Kidney epithelial cell (primary cell): Measurements from ENCODE around the gene SPINK1. TPM values are rescaled to one million over a fixed set of nuclear protein-coding genes. Genes with fewer than 3 reads are reported as not detected.

Experiments
- DNase-seq: peaks from one replicate; pipeline ENCODE4 v3.0.0-alpha.2; 2010; ENCODE audit warnings: low read depth
- H3K27me3 ChIP-seq: 2 replicates; pipeline ENCODE4 v1.6.0; 2011; ENCODE audit warnings: low read length; ENCODE audit not compliant: control insufficient read depth, insufficient read depth
- H3K36me3 ChIP-seq: 2 replicates; pipeline ENCODE4 v1.5.1; 2011; ENCODE audit warnings: low read length; ENCODE audit not compliant: control insufficient read depth, insufficient read depth
- H3K4me3 ChIP-seq: 2 replicates; pipeline ENCODE4 v1.5.1; 2011; ENCODE audit warnings: low read depth, mild to moderate bottlenecking, control low read depth, low read length
- total RNA-seq: library from RNA; depleted of rRNA; stranded (reverse); fragments of >200 nt; gene quantifications from 2 replicates; pipeline ENCODE4 v1.2.3, GENCODE V29; 2015
- TF ChIP-seq, protein P1 (sequence below): IDR thresholded peaks from 2 replicates; pipeline ENCODE4 v1.5.1; 2011; ENCODE audit warnings: mild to moderate bottlenecking, moderate library complexity, low read length, control low read depth, inconsistent platforms; ENCODE audit not compliant: insufficient read depth, poor library complexity, severe bottlenecking

The SPINK1 gene, protein sequence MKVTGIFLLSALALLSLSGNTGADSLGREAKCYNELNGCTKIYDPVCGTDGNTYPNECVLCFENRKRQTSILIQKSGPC
- 0.48 TPM in 1 of 2 replicates, not detected in the other for total RNA-seq

DNA sequence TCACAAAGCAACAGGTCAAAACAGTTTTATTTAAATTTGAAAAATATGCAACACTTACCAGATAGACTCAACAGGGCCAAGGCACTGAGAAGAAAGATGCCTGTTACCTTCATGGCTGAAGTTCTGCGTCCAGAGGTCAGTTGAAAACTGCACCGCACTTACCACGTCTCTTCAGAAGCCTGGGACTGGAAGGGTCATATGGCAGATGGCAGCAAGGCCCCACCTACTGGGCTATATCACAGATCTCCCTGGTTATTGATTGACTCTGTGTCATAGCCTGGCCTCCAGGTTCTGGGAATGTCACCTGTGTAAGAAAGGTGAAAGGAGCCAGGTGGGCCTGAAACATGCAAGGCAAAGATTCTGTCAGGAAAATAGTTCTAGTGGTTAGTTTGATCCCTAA lies at the start of gene SPINK1:
TSS of gene SPINK1 (minus strand) at position 207 of the 400 bp plus-strand sequence. CDS start at position 113, 94 bp downstream.
- Histone ChIP-seq H3K27me3 (no peaks in the 10 kb centered on the region), H3K4me3 (no peak within 1 kb of the TSS), H3K36me3 (no peaks in the 10 kb centered on the region)
- DNase-seq = no peak
- TF ChIP-seq, protein P1, sequence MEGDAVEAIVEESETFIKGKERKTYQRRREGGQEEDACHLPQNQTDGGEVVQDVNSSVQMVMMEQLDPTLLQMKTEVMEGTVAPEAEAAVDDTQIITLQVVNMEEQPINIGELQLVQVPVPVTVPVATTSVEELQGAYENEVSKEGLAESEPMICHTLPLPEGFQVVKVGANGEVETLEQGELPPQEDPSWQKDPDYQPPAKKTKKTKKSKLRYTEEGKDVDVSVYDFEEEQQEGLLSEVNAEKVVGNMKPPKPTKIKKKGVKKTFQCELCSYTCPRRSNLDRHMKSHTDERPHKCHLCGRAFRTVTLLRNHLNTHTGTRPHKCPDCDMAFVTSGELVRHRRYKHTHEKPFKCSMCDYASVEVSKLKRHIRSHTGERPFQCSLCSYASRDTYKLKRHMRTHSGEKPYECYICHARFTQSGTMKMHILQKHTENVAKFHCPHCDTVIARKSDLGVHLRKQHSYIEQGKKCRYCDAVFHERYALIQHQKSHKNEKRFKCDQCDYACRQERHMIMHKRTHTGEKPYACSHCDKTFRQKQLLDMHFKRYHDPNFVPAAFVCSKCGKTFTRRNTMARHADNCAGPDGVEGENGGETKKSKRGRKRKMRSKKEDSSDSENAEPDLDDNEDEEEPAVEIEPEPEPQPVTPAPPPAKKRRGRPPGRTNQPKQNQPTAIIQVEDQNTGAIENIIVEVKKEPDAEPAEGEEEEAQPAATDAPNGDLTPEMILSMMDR = no peak

DNA sequence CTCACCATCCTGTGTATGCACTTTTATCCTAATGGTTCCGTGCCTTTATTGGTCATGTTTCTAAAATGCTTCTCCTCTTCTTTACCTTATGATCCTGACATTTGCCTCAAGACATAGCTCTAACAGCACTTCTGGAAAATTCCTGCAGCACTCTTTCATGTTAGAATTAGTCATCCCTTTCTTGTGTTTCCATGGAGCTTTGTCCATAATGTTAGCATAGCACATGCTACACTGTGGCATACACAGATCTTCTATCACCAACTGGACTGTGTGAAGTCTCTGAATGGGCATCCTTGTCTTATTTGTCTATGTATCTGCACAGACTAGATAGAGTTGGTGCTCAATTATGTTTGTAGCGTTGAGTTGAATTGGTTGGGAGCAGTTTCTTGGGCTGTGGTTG lies 49.0 kb upstream of the SPINK1 start:
- no peak overlapping the region for H3K4me3 ChIP-seq
- H3K36me3 ChIP-seq = no peaks in the 10 kb centered on the region
- TF ChIP-seq, protein P1 = no peak
- DNase-seq = no peak
- H3K27me3 ChIP-seq = no peaks in the 10 kb centered on the region

DNA sequence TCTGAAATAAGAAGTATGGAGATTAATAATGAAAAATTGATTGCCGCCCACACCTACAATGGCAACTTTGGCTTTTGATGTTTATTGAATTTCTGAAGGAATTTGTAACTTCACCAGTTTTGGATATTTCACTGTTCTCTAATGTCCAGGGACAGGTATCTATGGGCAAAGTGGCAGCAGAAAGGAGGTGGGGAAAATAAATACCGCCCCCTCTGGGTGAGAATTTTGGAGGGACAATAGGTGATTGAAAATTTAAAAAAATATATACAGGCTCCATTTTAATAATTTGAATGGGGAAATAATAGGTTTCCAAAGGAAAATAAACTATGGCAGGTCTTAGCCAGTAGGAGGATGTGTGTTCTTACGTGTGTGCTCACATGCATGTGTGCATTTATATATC lies 48.3 kb upstream of the SPINK1 start:
- Histone ChIP-seq H3K4me3 (no peak overlapping the region), H3K36me3 (no peaks in the 10 kb centered on the region), H3K27me3 (no peaks in the 10 kb centered on the region)
- DNase-seq = no peak
- TF ChIP-seq, protein P1 = no peak

DNA sequence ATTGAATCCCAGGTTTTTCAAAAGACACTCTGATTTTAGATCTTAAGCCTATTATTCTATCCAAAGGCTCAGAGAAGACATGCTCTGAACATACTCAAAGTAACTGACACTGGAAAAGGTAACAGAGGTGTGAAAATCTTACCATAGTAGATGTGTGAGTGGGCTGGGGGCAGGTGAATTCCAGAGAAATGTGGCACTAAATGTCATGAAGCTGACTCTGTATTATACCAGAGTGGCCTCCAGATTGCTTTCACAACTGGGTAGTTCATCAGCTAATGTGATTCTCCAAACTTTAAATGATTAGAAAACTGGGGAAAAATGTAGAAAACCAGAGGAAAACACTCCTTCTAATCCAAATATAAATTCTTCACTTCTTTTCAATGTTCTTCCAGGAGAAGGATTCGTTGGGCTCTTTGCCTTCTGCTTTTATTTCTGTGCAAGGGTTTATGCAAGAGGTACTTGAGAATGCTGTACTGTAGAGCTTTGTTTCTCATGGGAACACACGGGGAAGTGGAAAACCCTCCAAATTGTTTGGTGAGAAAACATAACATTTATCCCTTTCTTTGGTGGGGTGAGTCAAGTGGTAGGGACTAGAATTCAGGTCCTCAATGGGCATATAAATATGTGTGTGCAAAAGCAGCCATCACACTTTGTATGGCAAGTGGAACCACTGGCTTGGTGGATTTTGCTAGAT lies 46.7 kb upstream of the SPINK1 start, which contains the start of gene SCGB3A2:
TSS of gene SCGB3A2 (plus strand) at position 646 of the 694 bp plus-strand sequence. CDS start 93 bp downstream, outside the sequence.
- TF ChIP-seq, protein P1 = no peak
- H3K36me3 ChIP-seq = no peaks in the 10 kb centered on the region
- no peak within 1 kb of the TSS for H3K4me3 ChIP-seq
- no peak for DNase-seq
- H3K27me3 ChIP-seq = no peaks in the 10 kb centered on the region

DNA sequence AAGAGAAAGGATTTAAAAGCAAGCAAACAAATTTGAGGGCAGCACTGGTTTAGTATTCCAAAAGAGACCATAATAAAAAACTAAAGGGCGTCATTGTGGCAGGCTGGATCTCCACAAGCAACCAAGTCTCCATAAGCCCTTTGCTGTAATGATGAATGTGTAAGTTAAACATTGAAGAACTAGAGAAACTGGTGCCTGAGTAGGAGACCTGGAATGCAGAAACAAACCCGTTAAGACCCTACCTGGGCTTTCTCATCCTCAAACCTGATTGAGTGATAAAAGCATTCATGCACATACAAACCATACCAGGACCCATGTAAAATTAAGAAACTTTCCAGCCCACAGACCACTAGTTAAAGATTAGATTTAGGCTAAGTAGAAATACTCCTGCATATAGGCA lies 45.2 kb upstream of the SPINK1 start:
- H3K36me3 ChIP-seq = no peaks in the 10 kb centered on the region
- H3K4me3 ChIP-seq = no peak overlapping the region
- TF ChIP-seq, protein P1 = no peak
- H3K27me3 ChIP-seq = no peaks in the 10 kb centered on the region
- DNase-seq = no peak
